MM.1S (cell line): ENCODE results near the gene ACLY.
"Not testable (repeated sequence)": the region's sequence is repeated elsewhere in the genome, so short reads cannot be mapped to it uniquely, and the experiment has no call there.

ENCODE experiments used
- DNase-seq: peaks from one replicate; pipeline ENCODE4 v3.0.0-alpha.2; 2015
- H2AFZ ChIP-seq: fragments of 300-600 bp; sonication (generic); 2 replicates; pipeline ENCODE4 v1.6.0; 2016; ENCODE audit warnings: antibody characterized with exemption, low read length
- H3F3A ChIP-seq: fragments of 300-600 bp; sonication (generic); 2 replicates; pipeline ENCODE4 v1.6.1; 2016; ENCODE audit warnings: mild to moderate bottlenecking, antibody characterized with exemption, low read length, moderate library complexity, mixed read lengths; ENCODE audit not compliant: insufficient read depth
- H3K27ac ChIP-seq: fragments of 300-600 bp; sonication (generic); 2 replicates; pipeline ENCODE4 v1.5.1; 2016; ENCODE audit warnings: mild to moderate bottlenecking, low read length
- H3K27me3 ChIP-seq: fragments of 300-600 bp; sonication (generic); replicated peaks from 2 replicates; pipeline ENCODE4 v1.6.0; 2016; ENCODE audit warnings: low read length; ENCODE audit not compliant: insufficient read depth
- H3K36me3 ChIP-seq: fragments of 300-600 bp; sonication (generic); replicated peaks from 2 replicates; pipeline ENCODE4 v1.6.1; 2016; ENCODE audit warnings: mild to moderate bottlenecking, low read length, mixed read lengths; ENCODE audit not compliant: insufficient read depth
- H3K4me1 ChIP-seq: fragments of 300-600 bp; sonication (generic); 2 replicates; pipeline ENCODE4 v1.6.1; 2016; ENCODE audit warnings: low read length, mixed read lengths
- H3K4me2 ChIP-seq: fragments of 300-600 bp; sonication (generic); 2 replicates; pipeline ENCODE4 v1.6.0; 2016; ENCODE audit warnings: low read depth, low read length
- H3K4me3 ChIP-seq: fragments of 300-600 bp; sonication (generic); 2 replicates; pipeline ENCODE4 v1.5.1; 2016; ENCODE audit warnings: low read length, mixed read lengths
- H3K79me2 ChIP-seq: fragments of 300-600 bp; sonication (generic); 2 replicates; pipeline ENCODE4 v1.6.1; 2016; ENCODE audit warnings: mixed run types, low read length, mixed read lengths
- H3K9ac ChIP-seq: fragments of 300-600 bp; sonication (generic); 2 replicates; pipeline ENCODE4 v1.6.1; 2016; ENCODE audit warnings: low read length, mixed read lengths
- H3K9me2 ChIP-seq: fragments of 300-600 bp; sonication (generic); replicated peaks from 2 replicates; pipeline ENCODE4 v1.6.1; 2016; ENCODE audit warnings: mild to moderate bottlenecking, low read length, mixed read lengths; ENCODE audit not compliant: insufficient read depth
- H3K9me3 ChIP-seq: fragments of 300-600 bp; sonication (generic); replicated peaks from 2 replicates; pipeline ENCODE4 v1.6.1; 2016; ENCODE audit warnings: mild to moderate bottlenecking, low read length, mixed read lengths; ENCODE audit not compliant: insufficient read depth
- H4K20me1 ChIP-seq: fragments of 300-600 bp; sonication (generic); 2 replicates; pipeline ENCODE4 v1.6.1; 2016; ENCODE audit warnings: mild to moderate bottlenecking, low read length, moderate library complexity, mixed read lengths; ENCODE audit not compliant: insufficient read depth
- CTCF ChIP-seq: fragments of 300-600 bp; sonication (generic); IDR thresholded peaks from 2 replicates; pipeline ENCODE4 v1.5.1; 2016; ENCODE audit warnings: antibody characterized with exemption, low read length, mixed read lengths
- EZH2 ChIP-seq: fragments of 300-600 bp; sonication (generic); optimal IDR thresholded peaks from 2 replicates; pipeline ENCODE3; 2017; ENCODE audit warnings: low read depth, mild to moderate bottlenecking, antibody characterized with exemption, low read length, mixed read lengths
- EZH2phosphoT487 ChIP-seq: fragments of 300-600 bp; sonication (generic); IDR thresholded peaks from 2 replicates; pipeline ENCODE4 v1.6.1; 2018; ENCODE audit warnings: antibody characterized with exemption, low read length

The ACLY gene

GRCh38 chr17:41932816-41933389, 14.2 kb upstream of the ACLY start:
- Histone ChIP-seq H3K27ac (peak overlapping the region; percentile 37; the same call in 1 of the 2 replicates), H4K20me1 (no peaks in the 10 kb centered on the region), H3K9me3 (no peaks in the 10 kb centered on the region), H3K36me3 (no peaks in the 10 kb centered on the region), H3K27me3 (no peaks in the 10 kb centered on the region), H3K4me3 (no peak overlapping the region), H3K4me1 (peaks cover 21% of the 10 kb centered on the region), H3K4me2 (no peak overlapping the region), H3F3A (peaks cover 13% of the 10 kb centered on the region; the same call in 1 of the 2 replicates), H2AFZ (0 out of 2 replicates have a peak overlapping the region, but pooled peaks have one; percentile 11), H3K9ac (no peak overlapping the region), H3K9me2 (no peaks in the 10 kb centered on the region), H3K79me2 (peaks cover 14% of the 10 kb centered on the region)
- no peak for DNase-seq
- TF ChIP-seq CTCF (no peak), EZH2 (no peak), EZH2phosphoT487 (no peak)

- H2AFZ ChIP-seq, H3K4me2 ChIP-seq, H3K36me3 ChIP-seq, H3K4me3 ChIP-seq, H3K27me3 ChIP-seq, H3K27ac ChIP-seq, H4K20me1 ChIP-seq, H3K4me1 ChIP-seq, H3K9me3 ChIP-seq, H3K9ac ChIP-seq, DNase-seq, H3K9me2 ChIP-seq: not testable (repeated sequence)
- peaks cover 14% of the 10 kb centered on the region for H3K79me2 ChIP-seq
- H3F3A ChIP-seq, result peaks cover 13% of the 10 kb centered on the region; the same call in 1 of the 2 replicates
These were observed 13.0 kb upstream of the ACLY start for GRCh38 chr17:41931715-41932114.

- Histone ChIP-seq H3K4me2 (peak overlapping the region; percentile 86), H3K79me2 (peaks cover 14% of the 10 kb centered on the region), H3K27ac (peak overlapping the region; percentile 69), H3K4me3 (peak overlapping the region; percentile 86), H3F3A (peaks cover 13% of the 10 kb centered on the region; the same call in 1 of the 2 replicates), H2AFZ (peak overlapping the region; percentile 89), H3K9ac (peak overlapping the region; percentile 81; the same call in 1 of the 2 replicates)
- H3K36me3 ChIP-seq, H3K9me2 ChIP-seq, H3K4me1 ChIP-seq, H3K27me3 ChIP-seq, H3K9me3 ChIP-seq, H4K20me1 ChIP-seq, DNase-seq: not testable (repeated sequence)
These were observed 12.0 kb upstream of the ACLY start for GRCh38 chr17:41930833-41931156.

- Histone ChIP-seq H3F3A (peaks cover 13% of the 10 kb centered on the region; the same call in 1 of the 2 replicates), H3K4me2 (peak within 1 kb of the TSS; percentile 86), H3K79me2 (peaks cover 14% of the 10 kb centered on the region), H4K20me1 (no peaks in the 10 kb centered on the region), H3K4me3 (peak within 1 kb of the TSS; percentile 86), H2AFZ (peak within 1 kb of the TSS; percentile 89), H3K9me3 (no peaks in the 10 kb centered on the region), H3K27ac (peak within 1 kb of the TSS; percentile 69), H3K36me3 (no peaks in the 10 kb centered on the region), H3K9ac (peak within 1 kb of the TSS; percentile 81), H3K27me3 (no peaks in the 10 kb centered on the region), H3K9me2 (no peaks in the 10 kb centered on the region), H3K4me1 (peaks cover 7% of the 10 kb centered on the region)
- peak; percentile 59 for TF ChIP-seq CTCF
- TF ChIP-seq EZH2, result no peak
- TF ChIP-seq EZH2phosphoT487, result no peak
- peak; percentile 97 for DNase-seq
These were observed 11.5 kb upstream of the ACLY start, which contains the start of gene ODAD4 for GRCh38 chr17:41930009-41930832. TSS of gene ODAD4 (plus strand) at chr17:41930617. CDS start at chr17:41930724, 107 bp downstream.
